OCI-LY7 (cell line): Measurements from ENCODE around the gene KCTD2.

Experiments used
- CTCF ChIP-seq: fragments of 200-600 bp; sonication (generic); conservative IDR thresholded peaks from 2 replicates; pipeline ENCODE4 v1.5.1; 2014; ENCODE audit warnings: mild to moderate bottlenecking, antibody characterized with exemption, low read length, moderate library complexity, mixed read lengths
- EZH2phosphoT487 ChIP-seq: fragments of 200-600 bp; sonication (generic); IDR thresholded peaks from 2 replicates; pipeline ENCODE4 v1.6.1; 2018; ENCODE audit warnings: low read depth, borderline replicate concordance, mild to moderate bottlenecking, mixed run types, antibody characterized with exemption, low read length, moderate library complexity, mixed read lengths

- TF ChIP-seq CTCF, result no peak
- TF ChIP-seq EZH2phosphoT487, result no peak
Observed at GRCh38 chr17:75087558-75088453, 40.8 kb downstream of the KCTD2 start, which contains the start of gene SLC16A5.
